NB4 (cell line): ENCODE results near the gene DHRS3.

Source experiments
- MAX ChIP-seq: IDR thresholded peaks from 2 replicates; pipeline ENCODE4 v1.6.1; 2011; ENCODE audit warnings: low read depth, low read length
- POLR2A ChIP-seq: IDR thresholded peaks from 2 replicates; pipeline ENCODE4 v1.6.1; 2011; ENCODE audit warnings: mild to moderate bottlenecking; ENCODE audit not compliant: insufficient read length; ENCODE audit errors: extremely low read depth

GRCh38 chr1:12603224-12603623 is 14.8 kb downstream of the DHRS3 start:
- TF ChIP-seq POLR2A = no peak
- TF ChIP-seq MAX = no peak
